IMR-90 (cell line): ENCODE results near the gene CDHR3. TPM values are rescaled to one million over a fixed set of nuclear protein-coding genes. Genes with fewer than 3 reads are reported as not detected.

Source experiments
- ATAC-seq: fragments of 200-7000 bp; cut with Tn5 transposase; 2 replicates; pipeline ENCODE4 v1.9.1; 2020; ENCODE audit warnings: low read depth, mild to moderate bottlenecking, moderate library complexity
- BruUV-seq: library from RNA; stranded (reverse); fragments of 400-500 nt; replicated peaks from 2 replicates; lab custom pipeline; 2021; lab: Mats Ljungman, UMichigan
- CTCF ChIA-PET: fragments of 300-600 bp; formaldehyde crosslinking; extraction: SDS; loops from one replicate; lab custom pipeline; 2021; ENCODE audit warnings: antibody characterized with exemption; lab: Yijun Ruan, JAX
- POLR2A ChIA-PET: fragments of 300-600 bp; sonication (Branson Sonifier 250); formaldehyde crosslinking; loops from one replicate; lab custom pipeline; 2022; ENCODE audit warnings: antibody characterized with exemption; ENCODE audit not compliant: unreplicated experiment; lab: Charles Lee
- DNase-seq: peaks from one replicate; pipeline ENCODE4 v3.0.0; 2013
- H2AFZ ChIP-seq: replicated peaks from 2 replicates; pipeline ENCODE3; 2013; ENCODE audit warnings: low read length, mild to moderate bottlenecking; ENCODE audit not compliant: poor library complexity
- H2AK5ac ChIP-seq: 2 replicates; pipeline ENCODE4 v1.6.1; 2013; ENCODE audit warnings: low read depth, low read length, inconsistent platforms
- H2AK9ac ChIP-seq: replicated peaks from 2 replicates; pipeline ENCODE3; 2013; ENCODE audit warnings: mild to moderate bottlenecking, low read depth, low read length, moderate library complexity; ENCODE audit not compliant: poor library complexity
- H2BK120ac ChIP-seq: 2 replicates; pipeline ENCODE4 v1.6.1; 2013; ENCODE audit warnings: low read depth, low read length, inconsistent platforms
- H2BK15ac ChIP-seq: 3 replicates; pipeline ENCODE4 v1.6.1; 2013; ENCODE audit warnings: low read depth, low read length, inconsistent platforms
- H2BK20ac ChIP-seq: 2 replicates; pipeline ENCODE4 v1.6.1; 2013; ENCODE audit warnings: low read depth, mild to moderate bottlenecking, inconsistent platforms, low read length, moderate library complexity
- H2BK5ac ChIP-seq: 2 replicates; pipeline ENCODE4 v1.6.1; 2013; ENCODE audit warnings: mild to moderate bottlenecking, low read depth, low read length, inconsistent platforms; ENCODE audit not compliant: poor library complexity, severe bottlenecking
- H3K14ac ChIP-seq: replicated peaks from 2 replicates; pipeline ENCODE4 v1.6.1; 2013; ENCODE audit warnings: low read depth, low read length, inconsistent platforms
- H3K18ac ChIP-seq: 2 replicates; pipeline ENCODE4 v1.6.1; 2013; ENCODE audit warnings: low read depth, low read length, control low read depth
- H3K23ac ChIP-seq: 2 replicates; pipeline ENCODE4 v1.6.1; 2013; ENCODE audit warnings: low read depth, low read length, inconsistent platforms
- H3K27ac ChIP-seq: 2 replicates; pipeline ENCODE4 v1.5.1; 2013; ENCODE audit warnings: mild to moderate bottlenecking, control low read depth, low read length; ENCODE audit not compliant: insufficient read depth
- H3K27me3 ChIP-seq: 2 replicates; pipeline ENCODE4 v1.6.1; 2013; ENCODE audit warnings: low read length; ENCODE audit not compliant: control insufficient read depth, insufficient read depth
- H3K36me3 ChIP-seq: 2 replicates; pipeline ENCODE4 v1.6.1; 2013; ENCODE audit warnings: low read length, mixed read lengths; ENCODE audit not compliant: control insufficient read depth, insufficient read depth
- H3K4ac ChIP-seq: 2 replicates; pipeline ENCODE4 v1.6.1; 2013; ENCODE audit warnings: low read depth, low read length, inconsistent platforms
- H3K4me1 ChIP-seq: 2 replicates; pipeline ENCODE4 v1.6.1; 2013; ENCODE audit warnings: low read length, mixed read lengths; ENCODE audit not compliant: control insufficient read depth, insufficient read depth
- H3K4me2 ChIP-seq: 2 replicates; pipeline ENCODE4 v1.6.1; 2013; ENCODE audit warnings: low read depth, mild to moderate bottlenecking, control low read depth, low read length, moderate library complexity
- H3K4me3 ChIP-seq: 2 replicates; pipeline ENCODE4 v1.5.1; 2013; ENCODE audit warnings: low read depth, mild to moderate bottlenecking, control low read depth, low read length, moderate library complexity; ENCODE audit not compliant: insufficient read depth
- H3K56ac ChIP-seq: 2 replicates; pipeline ENCODE4 v1.6.1; 2013; ENCODE audit warnings: low read length, inconsistent platforms; ENCODE audit not compliant: insufficient read depth; ENCODE audit errors: extremely low read depth
- H3K79me1 ChIP-seq, 2 experiments: 2 replicates each; pipeline ENCODE4 v1.6.1; 2013; ENCODE audit warnings: low read length in 2 of 2, inconsistent platforms in 1 of 2, low read depth in 1 of 2
- H3K9ac ChIP-seq: 2 replicates; pipeline ENCODE4 v1.6.1; 2013; ENCODE audit warnings: low read depth, low read length, control low read depth
- H3K9me1 ChIP-seq: 2 replicates; pipeline ENCODE4 v1.6.1; 2013; ENCODE audit warnings: low read length, inconsistent platforms; ENCODE audit not compliant: insufficient read depth
- H3K9me3 ChIP-seq: 2 replicates; pipeline ENCODE4 v1.6.1; 2013; ENCODE audit warnings: low read length; ENCODE audit not compliant: control insufficient read depth, insufficient read depth
- H4K20me1 ChIP-seq: 2 replicates; pipeline ENCODE4 v1.6.1; 2013; ENCODE audit warnings: low read length, inconsistent platforms; ENCODE audit not compliant: insufficient read depth
- H4K5ac ChIP-seq: 2 replicates; pipeline ENCODE4 v1.6.1; 2013; ENCODE audit warnings: mild to moderate bottlenecking, low read depth, low read length, control low read depth
- H4K8ac ChIP-seq, 2 experiments: 2 replicates each; pipeline ENCODE4 v1.6.1; 2013; ENCODE audit warnings: low read depth in 2 of 2, low read length in 2 of 2, control low read depth in 1 of 2, inconsistent platforms in 1 of 2
- H4K91ac ChIP-seq: 2 replicates; pipeline ENCODE4 v1.6.1; 2013; ENCODE audit warnings: low read depth, low read length, inconsistent platforms; ENCODE audit not compliant: insufficient read depth
- POLR2A ChIP-seq: IDR thresholded peaks from 2 replicates; pipeline ENCODE4 v1.6.1; 2012; ENCODE audit warnings: mild to moderate bottlenecking, low read depth, low read length
- SMC3 ChIP-seq: fragments of 150-350 bp; IDR thresholded peaks from 2 replicates; pipeline ENCODE4 v1.6.1; 2016; ENCODE audit warnings: low read depth, mild to moderate bottlenecking, antibody characterized with exemption, low read length, moderate library complexity
- WGBS, 2 experiments: methylation state at CpG; one replicate each; pipeline versions ENCODE4 v1.1.5 to v1.1.7; 2013; ENCODE audit warnings: missing lambda C conversion rate in 2 of 2; ENCODE audit not compliant: insufficient read length in 1 of 2; ENCODE audit errors: extremely low coverage in 2 of 2; 5-methylcytosine and 5-hydroxymethylcytosine counted together
- dilution Hi-C: fragments of 300-500 bp; cut with HindIII; formaldehyde crosslinking; loops from one replicate; pipeline ENCODE4 v1.14.3; 2018; ENCODE audit warnings: low sequenced_read_pairs; ENCODE audit not compliant: unreplicated experiment
- in situ Hi-C: fragments of 300-500 bp; cut with MboI; formaldehyde crosslinking; loops from 3 replicates; pipeline ENCODE4 v1.14.3; 2019; ENCODE audit warnings: low sequenced_read_pairs, inconsistent platforms, mixed read lengths
- intact Hi-C: fragments of 100-400 bp; cut with micrococcal nuclease; formaldehyde crosslinking; loops from 2 replicates; pipeline ENCODE4 v1.10.0; 2022
- polyA plus RNA-seq, 3 experiments: library from polyadenylated mRNA; depleted of rRNA; stranded (reverse); fragments of >200 nt; gene quantifications; 2 replicates each; pipeline ENCODE4 v1.2.3, GENCODE V29; 2012; ENCODE audit warnings: low replicate concordance in 1 of 3
- total RNA-seq: library from RNA; depleted of rRNA; stranded (reverse); fragments of >200 nt; gene quantifications from 2 replicates; pipeline ENCODE4 v1.2.3, GENCODE V29; 2012

The CDHR3 gene
- total and polyA plus RNA-seq, 2 of the 4 experiments (the other 2 are of a cell fraction) = 0.96 to 1.6 TPM

- no peak for TF ChIP-seq POLR2A
Observed at GRCh38 chr7:106037489-106038176, 74.6 kb downstream of the CDHR3 start (continued).

- Histone ChIP-seq H2BK15ac (peak overlapping the region; percentile 40; the same call in 1 of the 3 replicates), H3K4me2 (no peak overlapping the region), H3K23ac (no peak overlapping the region), H2BK20ac (peak overlapping the region; percentile 90), H4K91ac (peak overlapping the region; percentile 74), H3K9me3 (peaks cover 9% of the 10 kb centered on the region), H3K79me1 (no peaks in the 10 kb centered on the region), H4K8ac (no peak overlapping the region), H2BK120ac (peak overlapping the region; percentile 89), H2AK5ac (peak overlapping the region; percentile 96), H3K56ac (no peak overlapping the region), H4K20me1 (no peaks in the 10 kb centered on the region), H3K4me1 (peaks cover 32% of the 10 kb centered on the region), H3K4ac (peak overlapping the region; percentile 91; the same call in 1 of the 2 replicates), H3K9ac (no peak overlapping the region), H3K18ac (peak overlapping the region; percentile 31), H3K27me3 (no peaks in the 10 kb centered on the region), H3K4me3 (no peak overlapping the region), H2AK9ac (no peak overlapping the region), H4K5ac (peak overlapping the region; percentile 12; the same call in 1 of the 2 replicates), H3K27ac (no peak overlapping the region), H3K14ac (peak overlapping the region; percentile 68; the same call in 1 of the 2 replicates), H2AFZ (no peak overlapping the region), H3K9me1 (peaks cover 21% of the 10 kb centered on the region), H2BK5ac (no peak overlapping the region), H3K36me3 (no peaks in the 10 kb centered on the region)
- DNase-seq (no peak), ATAC-seq (no peak)
- WGBS, 2 experiments = 94% methylated on average over 4 of the region's 5 CpGs; no CpG with 5 or more reads in 1 of the 2 experiments
- BruUV-seq = no TSS peak
- intact Hi-C loops = no loop called here
- in situ Hi-C loops = no loop called here
- no peak for TF ChIP-seq SMC3
- ChIA-PET POLR2A (no interaction called here), CTCF (interaction anchor here (3.0 kb wide), 1 partner anchor 104 kb away, joined by 9 read pairs; no protein-coding TSS in a partner anchor)
- dilution Hi-C loops = no loop called here
Observed at GRCh38 chr7:106038289-106038688, 75.2 kb downstream of the CDHR3 start.
